CD14-positive monocyte (primary cell): ENCODE measurements around the gene CHST11. TPM values are rescaled to one million over a fixed set of nuclear protein-coding genes. Genes with fewer than 3 reads are reported as not detected.

ENCODE experiments used
- DNase-seq, 3 donors: peaks; one replicate each; pipeline ENCODE4 v3.0.0-alpha.2; 2011 to 2022
- H2AFZ ChIP-seq: 2 replicates; pipeline ENCODE4 v1.6.0; 2012; ENCODE audit warnings: mild to moderate bottlenecking, low read depth, low read length, inconsistent platforms; ENCODE audit not compliant: insufficient read depth, poor library complexity, severe bottlenecking
- H3K27ac ChIP-seq, 2 donors: 1 replicate in 1 of 2; 2 replicates in 1 of 2; pipeline ENCODE4 v1.5.1; 2012 to 2013; ENCODE audit warnings: low read length in 2 of 2, control low read depth in 1 of 2, inconsistent platforms in 1 of 2, low read depth in 1 of 2, mild to moderate bottlenecking in 1 of 2
- H3K27me3 ChIP-seq, 2 donors: one replicate each; pipeline versions ENCODE4 v1.6.0 to v1.6.1; 2011 to 2013; ENCODE audit warnings: low read length in 2 of 2; ENCODE audit not compliant: control insufficient read depth in 2 of 2, insufficient read depth in 2 of 2
- H3K36me3 ChIP-seq, 2 donors: replicated peaks in 1 of 2; 1 replicate in 1 of 2; 2 replicates in 1 of 2; pipeline versions ENCODE4 v1.5.1 to v1.6.1; 2012 to 2013; ENCODE audit warnings: low read length in 2 of 2, control low read depth in 1 of 2, inconsistent platforms in 1 of 2, mild to moderate bottlenecking in 1 of 2; ENCODE audit not compliant: insufficient read depth in 2 of 2, control insufficient read depth in 1 of 2
- H3K4me1 ChIP-seq, 2 donors: 1 replicate in 1 of 2; 2 replicates in 1 of 2; pipeline versions ENCODE4 v1.5.1 to v1.6.1; 2012 to 2013; ENCODE audit warnings: low read length in 2 of 2, control low read depth in 1 of 2, inconsistent platforms in 1 of 2, mild to moderate bottlenecking in 1 of 2, moderate library complexity in 1 of 2; ENCODE audit not compliant: insufficient read depth in 2 of 2, control insufficient read depth in 1 of 2
- H3K4me2 ChIP-seq: replicated peaks from 2 replicates; pipeline ENCODE3; 2012; ENCODE audit warnings: low read length, moderate library complexity, mild to moderate bottlenecking; ENCODE audit not compliant: poor library complexity, severe bottlenecking; ENCODE audit errors: extremely low read depth
- H3K4me3 ChIP-seq, 3 experiments: fragments of 200-600 bp in 1 of 3; sonication (generic) in 1 of 3; replicated peaks in 1 of 3; 1 replicate in 2 of 3; 2 replicates in 1 of 3; pipeline ENCODE4 v1.5.1; 2011 to 2013; ENCODE audit warnings: low read length in 3 of 3, mild to moderate bottlenecking in 3 of 3, control low read depth in 2 of 3, low read depth in 2 of 3, inconsistent platforms in 1 of 3, moderate library complexity in 1 of 3
- H3K79me2 ChIP-seq: 2 replicates; pipeline ENCODE4 v1.6.0; 2012; ENCODE audit warnings: mild to moderate bottlenecking, control low read depth, inconsistent platforms, low read length, moderate library complexity; ENCODE audit not compliant: insufficient read depth
- H3K9ac ChIP-seq: 2 replicates; pipeline ENCODE4 v1.6.0; 2017; ENCODE audit warnings: low read length, mild to moderate bottlenecking; ENCODE audit not compliant: insufficient read depth, poor library complexity, severe bottlenecking
- H3K9me3 ChIP-seq, 2 donors: replicated peaks in 1 of 2; 1 replicate in 1 of 2; 2 replicates in 1 of 2; pipeline versions ENCODE4 v1.5.1 to v1.6.1; 2012 to 2013; ENCODE audit warnings: low read length in 2 of 2, control low read depth in 1 of 2; ENCODE audit not compliant: control insufficient read depth in 1 of 2, insufficient read depth in 1 of 2
- H4K20me1 ChIP-seq: 2 replicates; pipeline ENCODE4 v1.6.0; 2012; ENCODE audit warnings: mild to moderate bottlenecking, low read length, control low read depth, moderate library complexity; ENCODE audit not compliant: insufficient read depth
- H3K27ac Mint-ChIP-seq, 7 donors: one replicate each; pipeline ENCODE4 v1.8.0; 2020; ENCODE audit warnings: mild to moderate bottlenecking in 7 of 7, mixed read lengths in 7 of 7, moderate library complexity in 6 of 7, inconsistent platforms in 2 of 7
- H3K27me3 Mint-ChIP-seq, 3 donors: one replicate each; pipeline ENCODE4 v1.8.0; 2021 to 2022; ENCODE audit warnings: low read depth in 3 of 3, mild to moderate bottlenecking in 3 of 3, mixed read lengths in 3 of 3, moderate library complexity in 3 of 3, inconsistent platforms in 1 of 3
- H3K36me3 Mint-ChIP-seq, 2 donors: one replicate each; pipeline ENCODE4 v1.8.0; 2020; ENCODE audit warnings: mixed read lengths in 2 of 2, inconsistent platforms in 1 of 2, mild to moderate bottlenecking in 1 of 2
- H3K4me1 Mint-ChIP-seq: one replicate; pipeline ENCODE4 v1.8.0; 2020; ENCODE audit warnings: mild to moderate bottlenecking, mixed read lengths
- H3K4me3 Mint-ChIP-seq, 2 donors: one replicate each; pipeline ENCODE4 v1.8.0; 2020; ENCODE audit warnings: mild to moderate bottlenecking in 2 of 2, mixed read lengths in 2 of 2, moderate library complexity in 1 of 2
- H3K9me3 Mint-ChIP-seq, 7 donors: one replicate each; pipeline ENCODE4 v1.8.0; 2020 to 2022; ENCODE audit warnings: mixed read lengths in 7 of 7, mild to moderate bottlenecking in 6 of 7, moderate library complexity in 6 of 7, inconsistent platforms in 2 of 7
- CTCF ChIP-seq: fragments of 200-600 bp; IDR thresholded peaks from one replicate; pipeline ENCODE4 v1.8.0; 2022; ENCODE audit warnings: antibody characterized with exemption, mild to moderate bottlenecking
- WGBS: methylation state at CpG from one replicate; pipeline ENCODE4 v1.1.5; 2013; ENCODE audit warnings: missing lambda C conversion rate; ENCODE audit not compliant: insufficient coverage; 5-methylcytosine and 5-hydroxymethylcytosine counted together
- intact Hi-C, 2 donors: fragments of 100-400 bp; cut with micrococcal nuclease; formaldehyde crosslinking; loops; one replicate each; pipeline versions ENCODE4 v1.15.0 to v1.15.1; 2023
- polyA plus RNA-seq, 3 donors: library from polyadenylated mRNA; depleted of rRNA in 1 of 3; unstranded in 2 of 3; stranded (reverse) in 1 of 3; fragments of 300-500 nt in 2 of 3; fragments of >200 nt in 1 of 3; fragmentation: Illumina TruSeq in 2 of 3; gene quantifications; 1 replicate in 2 of 3; 2 replicates in 1 of 3; pipeline ENCODE4 v1.2.3, GENCODE V29; 2012 to 2021

The CHST11 gene
- polyA plus RNA-seq, 3 donors = 44.4 to 66.6 (median 48.4) TPM

GRCh38 chr12:104801005-104801404 lies 344.3 kb downstream of the CHST11 start:
- no peaks in the 10 kb centered on the region for H3K9me3 Mint-ChIP-seq
- Histone ChIP-seq H3K4me1 (no peaks in the 10 kb centered on the region), H4K20me1 (no peaks in the 10 kb centered on the region), H3K9me3 (no peaks in the 10 kb centered on the region), H3K4me2 (no peak overlapping the region), H2AFZ (no peak overlapping the region), H3K9ac (no peak overlapping the region), H3K27me3 (peaks cover 0 to 3% of the 10 kb centered on the region in 2 donors), H3K36me3 (no peaks in the 10 kb centered on the region), H3K79me2 (no peaks in the 10 kb centered on the region), H3K4me3 (no peak overlapping the region), H3K27ac (no peak overlapping the region)
- no peak overlapping the region for H3K4me3 Mint-ChIP-seq
- no peak for TF ChIP-seq CTCF
- DNase-seq = no peak
- peaks cover 0 to 1% (median 0%) of the 10 kb centered on the region in 3 donors for H3K27me3 Mint-ChIP-seq
- WGBS = no CpG with 5 or more reads among the region's 4 CpGs
- H3K36me3 Mint-ChIP-seq = no peaks in the 10 kb centered on the region
- intact Hi-C loops = no loop called here
- H3K27ac Mint-ChIP-seq = no peak overlapping the region
- peaks cover 5% of the 10 kb centered on the region for H3K4me1 Mint-ChIP-seq

- no peaks in the 10 kb centered on the region for H4K20me1 ChIP-seq
- H3K9me3 Mint-ChIP-seq = no peaks in the 10 kb centered on the region
- H3K27ac ChIP-seq = no peak overlapping the region
- no peak overlapping the region for H3K4me2 ChIP-seq
- H3K4me3 Mint-ChIP-seq = no peak overlapping the region
- no peaks in the 10 kb centered on the region for H3K4me1 ChIP-seq
- intact Hi-C loops = no loop called here
- no peak for DNase-seq
- H3K9me3 ChIP-seq = no peaks in the 10 kb centered on the region
- no peaks in the 10 kb centered on the region for H3K27me3 Mint-ChIP-seq
- H3K4me1 Mint-ChIP-seq = peaks cover 5% of the 10 kb centered on the region
- peaks cover 0 to 3% of the 10 kb centered on the region in 2 donors for H3K27me3 ChIP-seq
- no peak overlapping the region for H3K9ac ChIP-seq
- H3K27ac Mint-ChIP-seq = no peak overlapping the region
- H3K36me3 Mint-ChIP-seq = no peaks in the 10 kb centered on the region
- H3K36me3 ChIP-seq = no peaks in the 10 kb centered on the region
- no peak overlapping the region for H3K4me3 ChIP-seq
- H2AFZ ChIP-seq = no peak overlapping the region
- no peak for TF ChIP-seq CTCF
- no peaks in the 10 kb centered on the region for H3K79me2 ChIP-seq
Observed at GRCh38 chr12:104801427-104801826, 344.7 kb downstream of the CHST11 start.
